ENCODE measurements around the gene ZSWIM8. TPM values are rescaled to one million over a fixed set of nuclear protein-coding genes. Genes with fewer than 3 reads are reported as not detected.
"Not testable (repeated sequence)": the region's sequence is repeated elsewhere in the genome, so short reads cannot be mapped to it uniquely, and the experiment has no call there.

ZSWIM8 gene
- total RNA-seq, 1 donor from 2014 or later: 131 TPM

DNA sequence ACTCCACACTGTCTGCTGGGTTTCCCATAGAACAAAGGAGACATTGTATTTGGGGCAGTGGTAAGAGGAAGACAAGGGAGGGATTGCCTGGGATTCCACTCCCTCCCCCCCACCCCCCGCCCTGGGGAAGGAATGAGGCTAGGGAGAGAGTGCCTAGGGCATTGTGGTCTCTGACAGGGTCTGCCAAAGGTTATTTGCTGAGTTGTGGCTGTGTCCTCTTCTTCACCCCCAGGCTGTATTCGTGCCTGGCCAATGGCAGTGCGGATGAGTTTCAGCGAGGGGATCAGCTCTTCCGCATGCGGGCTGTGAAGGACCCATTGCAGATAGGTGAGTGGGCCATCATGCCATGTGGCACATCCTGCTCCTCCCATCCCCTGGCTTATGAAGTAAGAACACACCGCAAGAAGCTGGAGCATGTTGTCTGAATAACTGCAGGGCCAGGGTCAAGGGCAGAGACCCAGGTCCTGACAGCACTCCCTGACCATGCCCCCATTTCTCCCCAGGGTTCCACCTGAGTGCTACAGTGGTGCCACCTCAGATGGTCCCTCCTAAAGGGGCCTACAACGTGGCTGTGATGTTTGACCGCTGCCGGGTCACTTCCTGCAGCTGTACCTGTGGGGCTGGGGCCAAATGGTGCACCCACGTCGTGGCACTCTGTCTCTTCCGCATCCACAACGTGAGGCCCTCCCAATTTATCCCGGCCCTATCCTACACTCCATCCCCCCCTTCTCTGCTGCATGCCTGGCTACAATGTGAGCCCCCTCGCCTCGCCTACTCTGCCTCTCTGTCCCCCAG, 3.7 kb downstream of the ZSWIM8 start:
- peaks cover 32% of the 10 kb centered on the region for H3K36me3 Mint-ChIP-seq
- no peak for DNase-seq (ENCODE audit: low spot score in 2 of 2, unreplicated experiment in 2 of 2)
- no peak overlapping the region for H3K27ac Mint-ChIP-seq
- no peak for TF ChIP-seq CTCF (IDR thresholded peaks at IDR 0.05; ENCODE audit: unreplicated experiment)
- H3K4me1 Mint-ChIP-seq: peaks cover 22% of the 10 kb centered on the region
- no peaks in the 10 kb centered on the region for H3K27me3 Mint-ChIP-seq (ENCODE audit: low read depth)
- no peak overlapping the region for H3K4me3 Mint-ChIP-seq
- H3K9me3 Mint-ChIP-seq: no peaks in the 10 kb centered on the region

DNA sequence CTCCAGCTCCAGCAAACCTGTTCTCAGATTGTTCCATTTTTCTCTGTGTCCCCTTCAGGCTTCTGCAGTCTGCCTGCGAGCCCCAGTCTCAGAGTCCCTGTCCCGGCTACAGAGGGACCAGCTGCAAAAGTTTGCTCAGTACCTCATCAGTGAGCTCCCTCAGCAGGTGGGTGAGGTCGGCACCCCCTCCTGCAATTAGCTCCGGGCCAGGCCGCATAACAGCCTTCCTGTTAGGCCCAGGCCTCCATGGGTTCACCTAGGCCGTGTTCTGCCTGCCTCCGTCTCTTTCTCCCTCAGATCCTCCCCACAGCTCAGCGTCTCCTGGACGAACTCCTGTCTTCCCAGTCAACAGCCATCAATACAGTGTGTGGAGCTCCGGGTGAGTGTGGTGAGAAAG, 4.3 kb downstream of the ZSWIM8 start:
- H3K4me3 Mint-ChIP-seq: no peak overlapping the region
- H3K9me3 Mint-ChIP-seq: no peaks in the 10 kb centered on the region
- H3K4me1 Mint-ChIP-seq: peaks cover 21% of the 10 kb centered on the region
- H3K27ac Mint-ChIP-seq: no peak overlapping the region
- no peak for DNase-seq (ENCODE audit: low spot score in 2 of 2, unreplicated experiment in 2 of 2)
- no peaks in the 10 kb centered on the region for H3K27me3 Mint-ChIP-seq (ENCODE audit: low read depth)
- peaks cover 35% of the 10 kb centered on the region for H3K36me3 Mint-ChIP-seq
- TF ChIP-seq CTCF (IDR thresholded peaks at IDR 0.05; ENCODE audit: unreplicated experiment): no peak

DNA sequence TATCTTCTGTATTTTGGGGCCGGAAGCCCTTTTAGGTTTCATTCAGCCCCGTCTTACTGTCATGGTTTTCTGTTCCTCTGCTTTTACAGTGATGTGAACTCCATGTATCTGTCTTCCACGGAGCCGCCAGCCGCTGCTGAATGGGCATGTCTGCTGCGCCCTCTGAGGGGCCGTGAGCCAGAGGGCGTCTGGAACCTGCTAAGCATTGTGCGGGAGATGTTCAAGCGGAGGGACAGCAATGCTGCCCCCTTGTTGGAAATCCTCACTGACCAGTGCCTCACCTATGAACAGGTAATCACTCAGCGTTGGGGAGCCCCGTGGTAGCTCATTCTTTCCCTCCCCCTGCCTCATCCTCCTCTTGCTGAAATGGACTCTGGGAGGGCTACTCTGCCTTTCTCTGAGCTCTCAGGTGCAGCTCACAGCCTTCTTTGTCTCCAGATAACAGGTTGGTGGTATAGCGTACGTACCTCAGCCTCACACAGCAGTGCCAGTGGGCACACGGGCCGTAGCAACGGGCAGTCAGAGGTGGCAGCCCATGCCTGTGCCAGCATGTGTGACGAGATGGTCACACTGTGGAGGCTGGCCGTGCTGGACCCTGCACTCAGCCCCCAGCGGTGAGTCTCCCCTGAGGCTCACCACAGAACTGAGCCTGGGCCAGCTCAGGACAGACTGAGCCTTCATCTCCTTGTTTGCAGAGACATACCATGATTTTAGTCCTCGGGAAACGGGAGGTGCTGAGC, 5.7 kb downstream of the ZSWIM8 start:
- no peak for DNase-seq (ENCODE audit: low spot score in 2 of 2, unreplicated experiment in 2 of 2)
- Mint-ChIP-seq H3K36me3 (peaks cover 41% of the 10 kb centered on the region), H3K27me3 (ENCODE audit: low read depth) (no peaks in the 10 kb centered on the region), H3K27ac (no peak overlapping the region), H3K4me3 (no peak overlapping the region), H3K9me3 (no peaks in the 10 kb centered on the region), H3K4me1 (peaks cover 16% of the 10 kb centered on the region)
- TF ChIP-seq CTCF (IDR thresholded peaks at IDR 0.05; ENCODE audit: unreplicated experiment): no peak

- Mint-ChIP-seq H3K27me3 (ENCODE audit: low read depth) (no peaks in the 10 kb centered on the region), H3K36me3 (peaks cover 46% of the 10 kb centered on the region), H3K9me3 (no peaks in the 10 kb centered on the region)
Measured at GRCh38 chr10:73791871-73792400, 6.5 kb downstream of the ZSWIM8 start.

GRCh38 chr10:73793456-73793855, 8.1 kb downstream of the ZSWIM8 start:
- Mint-ChIP-seq H3K9me3 (no peaks in the 10 kb centered on the region), H3K4me1 (no peaks in the 10 kb centered on the region), H3K27me3 (ENCODE audit: low read depth) (no peaks in the 10 kb centered on the region), H3K36me3 (peaks cover 51% of the 10 kb centered on the region), H3K27ac (no peak overlapping the region), H3K4me3 (no peak overlapping the region)
- no peak for TF ChIP-seq CTCF (IDR thresholded peaks at IDR 0.05; ENCODE audit: unreplicated experiment)
- DNase-seq (ENCODE audit: low spot score in 2 of 2, unreplicated experiment in 2 of 2): no peak

More at GRCh38 chr10:73791871-73792400, 6.5 kb downstream of the ZSWIM8 start:
- DNase-seq (ENCODE audit: low spot score in 2 of 2, unreplicated experiment in 2 of 2): no peak
- H3K4me3 Mint-ChIP-seq: no peak overlapping the region
- peaks cover 9% of the 10 kb centered on the region for H3K4me1 Mint-ChIP-seq
- no peak for TF ChIP-seq CTCF (IDR thresholded peaks at IDR 0.05; ENCODE audit: unreplicated experiment)
- no peak overlapping the region for H3K27ac Mint-ChIP-seq

GRCh38 chr10:73795491-73795890, 10.1 kb downstream of the ZSWIM8 start:
- H3K4me1 Mint-ChIP-seq; DNase-seq (ENCODE audit: low spot score in 2 of 2, unreplicated experiment in 2 of 2); H3K4me3 Mint-ChIP-seq; H3K27me3 Mint-ChIP-seq (ENCODE audit: low read depth); H3K27ac Mint-ChIP-seq; H3K9me3 Mint-ChIP-seq: not testable (repeated sequence)
- peaks cover 41% of the 10 kb centered on the region for H3K36me3 Mint-ChIP-seq

GRCh38 chr10:73796035-73796434, 10.6 kb downstream of the ZSWIM8 start:
- not testable (repeated sequence) for H3K27me3 Mint-ChIP-seq (ENCODE audit: low read depth); H3K27ac Mint-ChIP-seq; H3K4me1 Mint-ChIP-seq; H3K4me3 Mint-ChIP-seq; DNase-seq (ENCODE audit: low spot score in 2 of 2, unreplicated experiment in 2 of 2); H3K9me3 Mint-ChIP-seq
- peaks cover 37% of the 10 kb centered on the region for H3K36me3 Mint-ChIP-seq

Measured in mesothelial cell of epicardium (in vitro differentiated cells).